ENCODE data around the gene ECT2. TPM values are rescaled to one million over a fixed set of nuclear protein-coding genes. Genes with fewer than 3 reads are reported as not detected.

The ECT2 gene
- total and polyA plus RNA-seq, 2 of the 8 experiments (the other 6 are each of a cell fraction or from before 2014, with no cell fraction given), result 19.5 to 88.7 TPM

DNA sequence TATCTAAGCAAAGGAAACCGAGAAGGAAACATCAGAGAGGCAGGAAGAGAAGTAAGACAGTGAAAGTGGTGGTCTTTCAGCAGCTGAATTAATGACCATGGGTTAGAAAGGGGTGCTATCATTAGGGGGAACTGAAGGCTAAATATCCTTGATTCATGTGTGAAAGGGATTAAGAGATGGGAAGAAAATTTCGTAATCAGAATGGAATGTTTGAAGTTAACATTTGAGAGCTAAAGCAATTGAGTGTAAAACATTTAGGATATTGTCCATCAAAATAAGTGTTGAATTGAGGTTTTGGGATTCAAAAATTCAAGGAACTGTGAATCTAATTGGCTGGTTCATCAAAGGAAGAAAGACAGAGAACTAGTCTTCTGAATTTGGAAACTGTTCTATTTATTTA is 4.1 kb upstream of the ECT2 start (continued):
- TF ChIP-seq RAD21 (IDR thresholded peaks at IDR 0.05 in 1 of 2, conservative IDR thresholded peaks at IDR 0.05 in 1 of 2; ENCODE audit: low read depth in 2 of 2, low read length in 2 of 2) (no peak), RFX5 (IDR thresholded peaks at IDR 0.05; ENCODE audit: borderline replicate concordance, low read depth, low read length) (no peak)
